Astrocyte (in vitro differentiated cells and primary cell): ENCODE results near the gene CD46.

Experiments
- EZH2 ChIP-seq: IDR thresholded peaks from 2 replicates; pipeline ENCODE4 v1.6.1; 2012; ENCODE audit warnings: mild to moderate bottlenecking, low read length, inconsistent platforms; ENCODE audit not compliant: insufficient read depth
- TF ChIP-seq, protein P1 (sequence below): IDR thresholded peaks from 2 replicates; pipeline ENCODE4 v1.5.1; 2011; ENCODE audit warnings: low read depth, mild to moderate bottlenecking, inconsistent platforms, low read length, moderate library complexity; ENCODE audit not compliant: insufficient read depth

DNA sequence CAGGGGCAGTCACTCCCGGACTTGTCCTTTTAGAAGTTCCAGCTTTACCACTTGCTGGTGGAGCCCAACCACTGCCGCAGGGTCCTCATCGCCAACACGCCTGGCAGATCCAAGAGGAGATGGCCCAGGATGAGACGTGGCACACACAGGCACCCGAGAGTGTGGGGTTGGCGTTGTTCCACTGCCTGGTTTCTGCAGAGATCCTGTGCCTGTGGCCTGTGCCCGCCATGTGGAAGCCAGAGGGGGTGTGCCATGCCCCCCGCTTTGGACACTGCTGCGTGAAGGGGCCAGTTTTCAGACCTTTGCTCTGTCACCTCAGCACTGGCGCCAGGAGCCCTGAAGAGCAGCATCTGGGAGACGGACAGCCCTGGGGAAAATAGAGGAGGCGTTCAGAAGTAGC lies 10.8 kb downstream of the CD46 start:
- TF ChIP-seq, protein P1, sequence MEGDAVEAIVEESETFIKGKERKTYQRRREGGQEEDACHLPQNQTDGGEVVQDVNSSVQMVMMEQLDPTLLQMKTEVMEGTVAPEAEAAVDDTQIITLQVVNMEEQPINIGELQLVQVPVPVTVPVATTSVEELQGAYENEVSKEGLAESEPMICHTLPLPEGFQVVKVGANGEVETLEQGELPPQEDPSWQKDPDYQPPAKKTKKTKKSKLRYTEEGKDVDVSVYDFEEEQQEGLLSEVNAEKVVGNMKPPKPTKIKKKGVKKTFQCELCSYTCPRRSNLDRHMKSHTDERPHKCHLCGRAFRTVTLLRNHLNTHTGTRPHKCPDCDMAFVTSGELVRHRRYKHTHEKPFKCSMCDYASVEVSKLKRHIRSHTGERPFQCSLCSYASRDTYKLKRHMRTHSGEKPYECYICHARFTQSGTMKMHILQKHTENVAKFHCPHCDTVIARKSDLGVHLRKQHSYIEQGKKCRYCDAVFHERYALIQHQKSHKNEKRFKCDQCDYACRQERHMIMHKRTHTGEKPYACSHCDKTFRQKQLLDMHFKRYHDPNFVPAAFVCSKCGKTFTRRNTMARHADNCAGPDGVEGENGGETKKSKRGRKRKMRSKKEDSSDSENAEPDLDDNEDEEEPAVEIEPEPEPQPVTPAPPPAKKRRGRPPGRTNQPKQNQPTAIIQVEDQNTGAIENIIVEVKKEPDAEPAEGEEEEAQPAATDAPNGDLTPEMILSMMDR = no peak
- TF ChIP-seq EZH2 = no peak
